Caco-2 (cell line): ENCODE results near the gene ZFAND6. TPM values are rescaled to one million over a fixed set of nuclear protein-coding genes. Genes with fewer than 3 reads are reported as not detected.
"Not testable (repeated sequence)": the region's sequence is repeated elsewhere in the genome, so short reads cannot be mapped to it uniquely, and the experiment has no call there.

Experiments
- BruUV-seq: library from RNA; stranded (reverse); fragments of 400-500 nt; replicated peaks from 2 replicates; lab custom pipeline; 2021; lab: Mats Ljungman, UMichigan
- CTCF ChIA-PET: fragments of 300-600 bp; sonication (Branson Sonifier 250); formaldehyde crosslinking; loops from one replicate; lab custom pipeline; 2022; ENCODE audit warnings: antibody characterized with exemption; lab: Charles Lee
- POLR2A ChIA-PET: fragments of 300-600 bp; sonication (Branson Sonifier 250); formaldehyde crosslinking; loops from one replicate; lab custom pipeline; 2022; ENCODE audit warnings: antibody characterized with exemption; lab: Charles Lee
- DNase-seq, 2 experiments: peaks; one replicate each; pipeline versions ENCODE4 v3.0.0 to v3.0.0-alpha.2; 2020 to 2022
- H3K27me3 ChIP-seq: replicated peaks from 2 replicates; pipeline ENCODE4 v1.6.0; 2011; ENCODE audit warnings: low read length; ENCODE audit not compliant: control insufficient read depth, insufficient read depth
- H3K36me3 ChIP-seq: 2 replicates; pipeline ENCODE4 v1.5.1; 2011; ENCODE audit warnings: low read length; ENCODE audit not compliant: control insufficient read depth, insufficient read depth
- H3K4me1 ChIP-seq: fragments of 250-450 bp; sonication (Bioruptor Pico); 2 replicates; pipeline ENCODE4 v1.5.1; 2020; ENCODE audit warnings: mild to moderate bottlenecking
- H3K4me3 ChIP-seq: 2 replicates; pipeline ENCODE4 v1.5.1; 2011; ENCODE audit warnings: low read depth, mild to moderate bottlenecking, control low read depth, low read length
- H3K9me3 ChIP-seq: fragments of 250-450 bp; sonication (Bioruptor Pico); 2 replicates; pipeline ENCODE4 v1.5.1; 2020; ENCODE audit warnings: mild to moderate bottlenecking, moderate library complexity
- H3K27ac Mint-ChIP-seq: one replicate; pipeline ENCODE4 v1.8.0; 2022; ENCODE audit warnings: mixed read lengths; ENCODE audit not compliant: unreplicated experiment
- H3K27me3 Mint-ChIP-seq: one replicate; pipeline ENCODE4 v1.8.0; 2022; ENCODE audit warnings: mixed read lengths; ENCODE audit not compliant: insufficient read depth, unreplicated experiment
- H3K36me3 Mint-ChIP-seq: one replicate; pipeline ENCODE4 v1.8.0; 2022; ENCODE audit warnings: mild to moderate bottlenecking, mixed read lengths; ENCODE audit not compliant: insufficient read depth, unreplicated experiment
- H3K4me1 Mint-ChIP-seq: one replicate; pipeline ENCODE4 v1.8.0; 2022; ENCODE audit warnings: low read depth, mixed read lengths; ENCODE audit not compliant: unreplicated experiment
- H3K4me3 Mint-ChIP-seq: one replicate; pipeline ENCODE4 v1.8.0; 2022; ENCODE audit warnings: mild to moderate bottlenecking, moderate library complexity, mixed read lengths; ENCODE audit not compliant: unreplicated experiment
- H3K9me3 Mint-ChIP-seq: one replicate; pipeline ENCODE4 v1.8.0; 2022; ENCODE audit warnings: mixed read lengths; ENCODE audit not compliant: unreplicated experiment
- intact Hi-C: fragments of 100-400 bp; cut with micrococcal nuclease; formaldehyde crosslinking; loops from one replicate; pipeline ENCODE4 v1.10.0; 2022; ENCODE audit not compliant: unreplicated experiment
- total RNA-seq: library from RNA; stranded (reverse); gene quantifications from 2 replicates; pipeline ENCODE4 v1.2.3, GENCODE V29; 2022
- TF ChIP-seq, protein P1 (sequence below), 2 experiments: fragments of 200-600 bp in 1 of 2; IDR thresholded peaks; 1 replicate in 1 of 2; 2 replicates in 1 of 2; pipeline versions ENCODE4 v1.5.1 to v1.8.0; 2011 to 2022; ENCODE audit warnings: antibody characterized with exemption in 1 of 2, control low read depth in 1 of 2, inconsistent platforms in 1 of 2, low read depth in 1 of 2, low read length in 1 of 2, mild to moderate bottlenecking in 1 of 2, moderate library complexity in 1 of 2; ENCODE audit not compliant: insufficient read depth in 1 of 2, severe bottlenecking in 1 of 2, unreplicated experiment in 1 of 2

Gene ZFAND6
- total RNA-seq, 1 experiment from 2014 or later: 40.5 TPM

DNA sequence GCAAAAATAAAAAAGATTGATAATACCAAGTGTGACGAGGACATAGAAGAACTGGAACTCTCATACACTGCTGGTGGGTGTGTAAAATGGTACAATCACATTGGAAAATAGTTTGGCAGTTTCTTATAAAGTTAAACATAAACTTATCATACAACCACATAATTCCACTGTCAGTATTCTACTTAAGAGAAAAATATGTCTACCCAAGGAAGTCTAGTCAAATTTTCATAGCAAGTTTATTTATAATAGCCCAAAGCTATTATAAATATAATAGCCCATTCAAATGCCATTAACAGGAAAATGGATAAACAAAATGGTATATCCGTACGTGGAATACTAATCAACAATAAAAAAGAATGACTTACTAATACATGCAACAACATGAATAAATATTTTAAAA lies 47.9 kb upstream of the ZFAND6 start:
- no TSS peak for BruUV-seq
- Histone ChIP-seq H3K4me3 (no peak overlapping the region), H3K27me3 (no peaks in the 10 kb centered on the region), H3K4me1 (no peaks in the 10 kb centered on the region), H3K36me3 (no peaks in the 10 kb centered on the region), H3K9me3 (no peaks in the 10 kb centered on the region)
- Mint-ChIP-seq H3K9me3 (no peaks in the 10 kb centered on the region), H3K27me3 (no peaks in the 10 kb centered on the region), H3K4me3 (no peak overlapping the region), H3K36me3 (no peaks in the 10 kb centered on the region), H3K27ac (no peak overlapping the region), H3K4me1 (no peaks in the 10 kb centered on the region)
- intact Hi-C loops: no loop called here
- ChIA-PET POLR2A (no interaction called here), CTCF (no interaction called here)
- DNase-seq: no peak
- TF ChIP-seq, protein P1, sequence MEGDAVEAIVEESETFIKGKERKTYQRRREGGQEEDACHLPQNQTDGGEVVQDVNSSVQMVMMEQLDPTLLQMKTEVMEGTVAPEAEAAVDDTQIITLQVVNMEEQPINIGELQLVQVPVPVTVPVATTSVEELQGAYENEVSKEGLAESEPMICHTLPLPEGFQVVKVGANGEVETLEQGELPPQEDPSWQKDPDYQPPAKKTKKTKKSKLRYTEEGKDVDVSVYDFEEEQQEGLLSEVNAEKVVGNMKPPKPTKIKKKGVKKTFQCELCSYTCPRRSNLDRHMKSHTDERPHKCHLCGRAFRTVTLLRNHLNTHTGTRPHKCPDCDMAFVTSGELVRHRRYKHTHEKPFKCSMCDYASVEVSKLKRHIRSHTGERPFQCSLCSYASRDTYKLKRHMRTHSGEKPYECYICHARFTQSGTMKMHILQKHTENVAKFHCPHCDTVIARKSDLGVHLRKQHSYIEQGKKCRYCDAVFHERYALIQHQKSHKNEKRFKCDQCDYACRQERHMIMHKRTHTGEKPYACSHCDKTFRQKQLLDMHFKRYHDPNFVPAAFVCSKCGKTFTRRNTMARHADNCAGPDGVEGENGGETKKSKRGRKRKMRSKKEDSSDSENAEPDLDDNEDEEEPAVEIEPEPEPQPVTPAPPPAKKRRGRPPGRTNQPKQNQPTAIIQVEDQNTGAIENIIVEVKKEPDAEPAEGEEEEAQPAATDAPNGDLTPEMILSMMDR (IDR thresholded peaks at IDR 0.05; ENCODE audit: insufficient read depth in 1 of 2, low read depth in 1 of 2, low read length in 1 of 2, severe bottlenecking in 1 of 2, unreplicated experiment in 1 of 2): no peak

DNA sequence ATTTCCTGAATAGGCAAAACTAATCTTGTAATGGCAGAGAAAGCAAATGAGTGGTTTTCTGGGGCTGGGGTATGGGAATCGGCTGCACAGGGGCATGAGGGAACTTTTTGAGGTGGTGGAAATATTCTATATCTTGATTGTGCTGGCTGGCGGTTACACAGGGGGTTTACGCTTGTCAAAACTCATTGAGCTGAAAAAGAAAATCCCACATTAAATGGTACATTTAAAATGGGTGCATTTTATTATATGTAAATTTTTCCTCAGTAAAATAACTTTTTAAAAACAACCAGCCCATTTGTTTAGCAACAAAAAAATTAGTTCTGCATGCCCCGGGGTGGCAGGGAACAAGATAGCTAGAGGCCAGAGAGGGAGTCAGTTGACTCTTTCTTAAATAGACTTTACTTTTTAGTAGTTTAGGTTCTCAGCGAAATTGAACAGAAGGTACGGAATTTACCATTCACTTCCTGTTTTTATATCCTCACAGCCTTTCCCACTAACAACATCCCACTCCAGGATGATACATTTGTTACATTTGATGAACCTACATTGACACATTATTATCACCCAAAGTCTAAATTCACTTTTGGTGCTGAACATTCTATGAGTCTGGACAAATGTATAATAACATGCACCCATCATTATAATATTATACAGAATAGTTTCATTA lies 47.3 kb upstream of the ZFAND6 start:
- TF ChIP-seq, protein P1 (IDR thresholded peaks at IDR 0.05; ENCODE audit: insufficient read depth in 1 of 2, low read depth in 1 of 2, low read length in 1 of 2, severe bottlenecking in 1 of 2, unreplicated experiment in 1 of 2): no peak
- Mint-ChIP-seq H3K9me3 (no peaks in the 10 kb centered on the region), H3K4me1 (no peaks in the 10 kb centered on the region), H3K4me3 (no peak overlapping the region), H3K27ac (no peak overlapping the region), H3K27me3 (no peaks in the 10 kb centered on the region), H3K36me3 (no peaks in the 10 kb centered on the region)
- Histone ChIP-seq H3K4me3 (no peak overlapping the region), H3K4me1 (no peaks in the 10 kb centered on the region), H3K9me3 (no peaks in the 10 kb centered on the region), H3K36me3 (no peaks in the 10 kb centered on the region), H3K27me3 (no peaks in the 10 kb centered on the region)
- DNase-seq: no peak
- intact Hi-C loops: no loop called here
- BruUV-seq: no TSS peak
- POLR2A ChIA-PET: no interaction called here
- CTCF ChIA-PET: no interaction called here

DNA sequence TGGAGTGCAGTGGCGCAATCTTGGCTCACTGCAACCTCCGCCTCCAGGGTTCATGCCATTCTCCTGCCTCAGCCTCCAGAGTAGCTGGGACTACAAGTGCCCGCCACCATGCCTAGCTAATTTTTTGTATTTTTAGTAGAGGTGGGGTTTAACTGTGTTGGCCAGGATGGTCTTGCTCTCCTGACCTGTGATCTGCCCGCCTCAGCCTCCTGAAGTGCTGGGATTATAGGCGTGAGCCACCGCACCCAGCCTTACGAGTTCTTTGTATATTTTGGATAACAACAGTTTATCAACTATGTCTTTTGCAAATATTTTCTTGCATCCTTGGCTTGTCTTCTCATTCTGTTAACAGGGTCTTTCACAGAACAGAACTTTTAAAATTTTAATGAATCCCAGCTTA lies 45.3 kb upstream of the ZFAND6 start:
- H3K36me3 Mint-ChIP-seq, H3K4me1 Mint-ChIP-seq, H3K4me3 Mint-ChIP-seq, H3K9me3 ChIP-seq, H3K9me3 Mint-ChIP-seq, H3K4me1 ChIP-seq, H3K27ac Mint-ChIP-seq, BruUV-seq, POLR2A ChIA-PET, H3K4me3 ChIP-seq, DNase-seq, H3K27me3 Mint-ChIP-seq, intact Hi-C loops, H3K36me3 ChIP-seq, H3K27me3 ChIP-seq: not testable (repeated sequence)
- CTCF ChIA-PET: interaction anchor here (0.6 kb wide), 1 partner anchor 679 kb away, joined by 4 read pairs; no protein-coding TSS in a partner anchor
